Measurements from ENCODE around the gene EPS8L1.

The EPS8L1 gene

DNA sequence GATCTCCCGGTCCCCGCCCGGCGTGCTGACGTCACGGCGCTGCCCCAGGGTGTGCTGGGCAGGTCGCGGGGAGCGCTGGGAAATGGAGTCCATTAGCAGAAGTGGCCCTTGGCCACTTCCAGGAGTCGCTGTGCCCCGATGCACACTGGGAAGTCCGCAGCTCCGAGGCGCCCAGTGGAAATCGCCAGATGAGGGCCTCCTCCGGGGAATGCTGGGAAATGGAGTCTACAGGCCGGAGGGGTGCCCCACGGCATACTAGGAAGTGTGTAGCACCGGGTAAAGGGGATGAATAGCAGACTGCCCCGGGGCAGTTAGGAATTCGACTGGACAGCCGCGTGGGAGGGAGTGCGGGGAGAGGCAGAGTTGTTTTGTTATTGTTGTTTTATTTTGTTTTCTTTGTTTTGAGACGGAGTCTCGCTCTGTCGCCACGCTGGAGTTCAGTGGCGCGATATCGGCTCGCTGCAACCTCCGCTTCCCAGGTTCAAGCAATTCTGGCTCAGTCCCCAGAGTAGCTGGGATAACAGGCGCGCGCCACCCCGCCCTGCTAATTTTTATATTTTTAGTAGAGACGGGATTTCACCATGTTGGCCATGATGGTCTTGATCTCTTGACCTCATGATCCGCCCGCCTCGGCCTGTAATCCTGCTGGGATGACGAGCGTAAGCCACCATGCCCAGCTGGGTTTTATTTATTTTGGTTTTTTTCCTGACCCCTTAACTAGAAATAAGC lies 42.2 kb downstream of the EPS8L1 start:
- DNase-seq: peak; percentile 91

DNA sequence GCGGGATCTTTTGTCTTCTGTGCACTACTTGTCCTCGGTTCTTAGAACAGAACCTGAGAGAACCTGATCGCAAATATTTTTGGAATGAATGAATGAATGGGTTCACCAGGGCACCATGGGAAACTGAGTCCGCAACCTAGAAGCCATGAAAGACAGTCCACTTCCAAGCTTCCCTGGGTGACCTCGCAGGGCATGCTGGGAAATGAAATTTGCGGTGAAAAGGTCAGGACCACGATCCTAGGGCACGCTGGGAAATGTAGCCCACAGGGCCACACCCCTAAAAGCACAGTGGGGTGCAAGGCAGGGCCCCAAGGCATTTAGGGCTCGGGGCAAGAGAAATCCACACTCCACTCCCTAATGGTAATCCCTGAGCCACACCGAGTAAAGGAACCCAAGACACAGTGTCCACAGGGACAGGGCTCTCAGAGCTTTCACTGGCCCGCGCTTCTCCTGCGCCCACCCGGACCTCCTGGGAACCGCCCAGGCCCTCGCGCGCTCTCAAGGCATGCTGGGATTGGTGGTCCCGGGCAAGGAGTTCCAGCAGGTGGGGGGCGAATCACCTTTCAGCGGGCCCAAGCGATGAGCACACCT lies 42.8 kb downstream of the EPS8L1 start:
- DNase-seq: no peak

DNA sequence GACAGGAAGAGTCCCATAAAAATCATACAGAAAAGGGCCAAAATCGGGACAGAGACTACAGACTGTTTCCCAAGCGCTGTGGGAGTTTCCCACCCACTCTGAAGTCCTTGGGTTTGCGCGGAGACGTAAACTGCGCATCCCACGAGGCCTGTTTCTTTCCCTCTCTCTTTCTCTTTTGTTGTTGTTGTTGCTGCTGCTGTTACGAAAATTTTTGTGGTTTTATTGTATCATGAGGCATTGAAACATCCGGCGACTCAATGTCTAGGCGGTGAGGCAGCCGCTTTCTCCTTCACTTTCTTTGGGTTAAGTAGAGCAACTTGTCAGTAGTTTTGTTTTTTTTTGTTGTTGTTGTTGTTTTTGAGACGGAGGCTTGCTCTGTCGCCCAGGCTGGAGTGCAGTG lies 43.4 kb downstream of the EPS8L1 start:
- DNase-seq: no peak

DNA sequence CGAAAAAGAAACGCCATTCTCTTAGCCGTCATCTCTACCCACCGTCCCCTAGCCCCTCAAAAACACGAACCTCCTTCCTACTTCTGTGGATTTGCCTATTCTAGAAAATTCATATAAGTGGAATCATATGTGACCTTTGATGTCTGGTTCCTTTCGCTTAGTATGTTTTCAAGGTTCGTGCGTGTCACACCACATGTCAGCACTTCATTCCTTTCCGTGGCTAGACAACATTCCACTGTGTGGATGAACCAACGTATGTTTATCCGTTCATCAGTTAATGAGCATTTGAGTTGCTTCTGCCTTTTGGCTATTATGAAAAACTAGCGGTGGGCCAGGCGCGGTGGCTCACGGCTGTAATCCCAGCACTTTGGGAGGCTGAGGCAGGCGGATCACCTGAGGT lies 55.8 kb downstream of the EPS8L1 start:
- DNase-seq: no peak

DNA sequence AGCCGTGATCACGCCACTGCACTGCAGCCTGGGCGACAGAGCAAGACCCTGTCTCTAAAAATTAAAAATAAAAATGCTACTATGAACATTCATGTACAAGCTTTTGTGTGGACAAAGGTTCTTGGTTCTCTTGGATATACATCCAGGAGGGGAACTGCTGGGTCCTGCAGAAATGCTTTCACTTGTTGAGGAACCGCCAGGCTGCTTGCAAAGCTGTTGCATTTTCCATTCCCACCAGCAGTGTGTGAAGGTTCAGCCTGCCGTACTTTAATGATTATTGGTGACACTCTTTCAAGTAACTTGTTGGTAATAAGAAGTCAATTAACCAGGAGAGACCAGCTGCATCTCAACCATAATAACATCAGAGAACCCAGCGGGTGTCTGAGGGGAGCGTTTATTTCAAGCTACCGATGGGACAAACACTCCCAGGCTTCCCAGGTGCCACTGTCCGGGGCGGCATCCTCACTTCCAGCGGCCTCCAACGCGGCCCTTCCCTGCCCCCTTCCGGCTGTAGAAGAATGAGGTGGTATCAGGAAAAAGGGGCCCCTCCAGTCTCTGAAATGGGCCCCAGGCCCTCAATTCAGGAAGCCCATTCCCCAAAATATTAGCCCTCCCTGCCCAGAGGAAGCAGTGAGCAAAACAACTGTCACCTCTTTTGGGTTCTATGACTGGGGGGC lies 56.9 kb downstream of the EPS8L1 start:
- no peak for DNase-seq

DNA sequence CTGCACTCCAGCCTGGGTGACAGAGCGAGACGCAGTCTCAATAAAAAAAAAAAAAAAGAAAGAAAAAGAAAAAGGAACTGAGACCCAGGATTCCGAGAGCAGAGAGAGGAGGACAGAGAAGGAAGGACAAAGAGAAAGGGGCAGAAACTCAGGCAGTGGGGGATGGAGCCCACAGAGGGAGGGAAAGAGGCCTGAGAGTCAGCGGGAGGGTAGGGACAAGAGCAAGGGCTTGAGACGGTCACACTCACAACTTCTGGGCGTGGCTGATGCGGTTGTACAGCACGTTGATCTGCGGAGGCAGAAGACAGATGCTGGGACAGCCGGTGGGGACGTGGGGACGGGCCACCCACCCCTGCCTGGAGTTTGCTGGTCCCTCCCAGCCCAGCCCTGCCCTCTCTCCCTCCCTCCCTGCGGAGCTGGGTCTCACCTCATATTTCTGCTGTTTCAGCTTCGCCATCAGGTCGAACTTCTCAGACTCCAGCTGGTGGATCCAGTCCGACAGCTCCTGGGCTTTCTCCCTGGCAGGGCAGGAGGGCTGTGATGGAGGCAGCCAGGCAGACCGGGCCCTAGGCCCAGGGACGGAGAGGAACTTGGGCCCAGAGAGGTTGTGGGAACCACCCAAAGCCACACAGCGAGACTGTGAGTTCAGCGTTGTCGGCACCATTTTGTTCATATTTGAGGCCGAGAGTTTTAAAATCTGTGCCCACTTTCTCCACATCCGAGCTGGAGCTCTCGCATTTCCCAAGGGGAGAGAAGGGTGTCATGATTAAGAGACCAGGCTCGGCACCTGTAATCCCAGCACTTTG lies 58.2 kb downstream of the EPS8L1 start:
- no peak for DNase-seq

DNA sequence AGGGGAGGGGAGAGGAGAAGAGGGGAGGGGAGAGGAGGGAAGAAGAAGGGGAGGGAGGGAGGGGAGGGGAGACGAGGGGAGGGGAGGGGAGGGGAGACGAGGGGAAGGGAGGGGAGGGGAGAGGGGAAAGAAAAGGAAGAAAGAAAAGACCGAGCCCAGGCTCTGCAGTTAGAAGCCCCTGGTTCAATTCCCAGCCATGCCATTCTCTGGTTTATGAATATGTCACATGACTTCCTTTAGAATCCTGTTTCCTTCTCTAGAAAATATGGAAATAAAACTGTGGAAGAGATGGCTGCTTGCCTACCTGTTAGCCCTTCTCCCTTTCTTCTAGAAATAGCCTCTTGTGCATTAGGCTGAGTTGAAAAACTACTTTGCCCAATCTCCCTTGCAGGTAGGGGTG lies 59.1 kb downstream of the EPS8L1 start:
- no peak for DNase-seq

DNA sequence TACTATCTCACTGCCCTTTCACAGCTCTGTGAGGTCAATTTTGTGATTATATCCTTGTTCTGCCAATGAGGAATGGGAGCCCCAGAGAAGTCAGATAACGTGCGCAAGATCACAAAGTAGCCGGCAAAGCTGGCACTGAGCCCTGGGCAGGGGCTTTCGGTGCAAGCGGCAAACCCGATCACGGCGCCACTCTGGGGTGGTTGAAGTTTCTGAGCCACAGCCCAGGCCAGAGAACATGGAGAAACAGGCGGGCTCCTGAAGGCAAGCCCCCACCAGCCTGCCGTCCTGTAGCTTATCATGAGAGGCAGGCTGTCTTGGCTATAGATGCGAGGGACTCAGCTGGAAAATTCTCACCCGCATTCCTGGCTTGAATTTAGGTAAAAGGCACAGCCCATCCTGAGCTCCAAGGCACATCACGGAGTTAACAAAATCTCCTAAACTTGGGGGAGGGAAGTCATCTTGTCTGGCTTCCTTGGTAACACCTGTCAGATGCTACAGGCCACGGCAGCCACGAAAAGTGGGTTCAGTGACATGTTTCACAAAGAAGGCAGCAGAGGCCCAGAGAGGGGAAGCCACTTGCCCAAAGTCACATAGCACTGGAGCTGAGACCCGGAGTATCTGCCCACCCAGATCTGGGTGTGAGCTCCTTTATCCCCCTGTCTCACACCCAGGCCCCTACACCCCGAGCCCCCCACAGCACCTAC lies 60.9 kb downstream of the EPS8L1 start:
- DNase-seq: no peak
